ENCODE results near the gene ZSCAN10. TPM values are rescaled to one million over a fixed set of nuclear protein-coding genes. Genes with fewer than 3 reads are reported as not detected.

Gene ZSCAN10
- total RNA-seq, 1 donor from 2014 or later, result not detected

- DNase-seq (ENCODE audit: low read depth), result peak; percentile 97
These were observed 35.4 kb upstream of the ZSCAN10 start, which contains the start of gene ZNF213 for GRCh38 chr16:3134338-3135125. ZNF213 (plus strand) TSS chr16:3135029; CDS start chr16:3137281, 2,252 bp downstream.

- DNase-seq (ENCODE audit: low read depth), result no peak
These were observed 34.8 kb upstream of the ZSCAN10 start for GRCh38 chr16:3133844-3134243.

GRCh38 chr16:3131755-3132377 is 32.8 kb upstream of the ZSCAN10 start:
- DNase-seq (ENCODE audit: low read depth), result no peak

GRCh38 chr16:3129137-3130131 is 30.3 kb upstream of the ZSCAN10 start:
- DNase-seq (ENCODE audit: low read depth), result peak; percentile 81

GRCh38 chr16:3127745-3128144 is 28.7 kb upstream of the ZSCAN10 start:
- DNase-seq (ENCODE audit: low read depth), result no peak

GRCh38 chr16:3123986-3124886 is 25.1 kb upstream of the ZSCAN10 start:
- DNase-seq (ENCODE audit: low read depth), result peak; percentile 84

- no peak for DNase-seq (ENCODE audit: low read depth)
These were observed 24.0 kb upstream of the ZSCAN10 start for GRCh38 chr16:3122926-3123570.

- DNase-seq (ENCODE audit: low read depth), result no peak
These were observed 22.9 kb upstream of the ZSCAN10 start for GRCh38 chr16:3121851-3122467.

- no peak for DNase-seq (ENCODE audit: low read depth)
These were observed 21.3 kb upstream of the ZSCAN10 start for GRCh38 chr16:3120435-3120834.

- DNase-seq (ENCODE audit: low read depth), result no peak
These were observed 20.8 kb upstream of the ZSCAN10 start for GRCh38 chr16:3119701-3120408.

- DNase-seq (ENCODE audit: low read depth), result no peak
These were observed 20.2 kb upstream of the ZSCAN10 start for GRCh38 chr16:3119286-3119685.

GRCh38 chr16:3118846-3119245 is 19.8 kb upstream of the ZSCAN10 start:
- DNase-seq (ENCODE audit: low read depth), result no peak

GRCh38 chr16:3118204-3118790 is 19.2 kb upstream of the ZSCAN10 start:
- no peak for DNase-seq (ENCODE audit: low read depth)

- DNase-seq (ENCODE audit: low read depth), result no peak
These were observed 16.5 kb upstream of the ZSCAN10 start for GRCh38 chr16:3115561-3115960.

- DNase-seq (ENCODE audit: low read depth), result no peak
These were observed 15.9 kb upstream of the ZSCAN10 start for GRCh38 chr16:3115003-3115402.

GRCh38 chr16:3113765-3114479 is 14.8 kb upstream of the ZSCAN10 start:
- DNase-seq (ENCODE audit: low read depth), result peak; percentile 34

- no peak for DNase-seq (ENCODE audit: low read depth)
These were observed 13.9 kb upstream of the ZSCAN10 start for GRCh38 chr16:3112881-3113574.
